Hepatocyte (in vitro differentiated cells): Measurements from ENCODE around the gene COPS4. TPM values are rescaled to one million over a fixed set of nuclear protein-coding genes. Genes with fewer than 3 reads are reported as not detected.
"Not testable (repeated sequence)": the region's sequence is repeated elsewhere in the genome, so short reads cannot be mapped to it uniquely, and the experiment has no call there.

Experiments
- DNase-seq: peaks from one replicate; pipeline ENCODE4 v3.0.0-alpha.2; 2016; ENCODE audit warnings: low spot score
- H2AFZ ChIP-seq: fragments of 200-600 bp; sonication (generic); 2 replicates; pipeline ENCODE4 v1.6.0; 2016; ENCODE audit warnings: antibody characterized with exemption, mild to moderate bottlenecking
- H3K27ac ChIP-seq: fragments of 200-600 bp; sonication (generic); 2 replicates; pipeline ENCODE4 v1.5.1; 2016; ENCODE audit warnings: mild to moderate bottlenecking
- H3K27me3 ChIP-seq: fragments of 200-600 bp; sonication (generic); 2 replicates; pipeline ENCODE4 v1.6.1; 2016
- H3K36me3 ChIP-seq: fragments of 200-600 bp; sonication (generic); replicated peaks from 2 replicates; pipeline ENCODE4 v1.5.1; 2016; ENCODE audit warnings: low read depth; ENCODE audit not compliant: insufficient read depth
- H3K4me1 ChIP-seq: fragments of 200-600 bp; sonication (generic); 2 replicates; pipeline ENCODE4 v1.5.1; 2016; ENCODE audit warnings: mild to moderate bottlenecking, moderate library complexity; ENCODE audit not compliant: insufficient read depth
- H3K4me2 ChIP-seq: fragments of 200-600 bp; sonication (generic); 2 replicates; pipeline ENCODE4 v1.6.0; 2016
- H3K4me3 ChIP-seq: fragments of 200-600 bp; sonication (generic); 2 replicates; pipeline ENCODE4 v1.5.1; 2016; ENCODE audit warnings: mild to moderate bottlenecking
- H3K79me2 ChIP-seq: fragments of 200-600 bp; sonication (generic); 2 replicates; pipeline ENCODE4 v1.6.0; 2017; ENCODE audit warnings: mild to moderate bottlenecking
- H3K9me2 ChIP-seq: fragments of 200-600 bp; sonication (generic); replicated peaks from 2 replicates; pipeline ENCODE4 v1.6.0; 2017; ENCODE audit warnings: mild to moderate bottlenecking; ENCODE audit not compliant: insufficient read depth
- H3K9me3 ChIP-seq: fragments of 200-600 bp; sonication (generic); 2 replicates; pipeline ENCODE4 v1.5.1; 2016; ENCODE audit warnings: low read depth, mild to moderate bottlenecking
- H4K20me1 ChIP-seq: fragments of 200-600 bp; sonication (generic); 2 replicates; pipeline ENCODE4 v1.6.0; 2016; ENCODE audit warnings: mild to moderate bottlenecking; ENCODE audit not compliant: insufficient read depth, poor library complexity, severe bottlenecking
- CTCF ChIP-seq: fragments of 200-600 bp; sonication (generic); IDR thresholded peaks from 2 replicates; pipeline ENCODE4 v1.5.1; 2016; ENCODE audit warnings: antibody characterized with exemption, mild to moderate bottlenecking; ENCODE audit not compliant: poor library complexity
- EZH2 ChIP-seq: fragments of 200-600 bp; sonication (generic); IDR thresholded peaks from 2 replicates; pipeline ENCODE4 v1.6.1; 2016; ENCODE audit warnings: antibody characterized with exemption, mild to moderate bottlenecking, borderline replicate concordance
- EZH2phosphoT487 ChIP-seq: fragments of 200-600 bp; sonication (generic); IDR thresholded peaks from one replicate; pipeline ENCODE4 v1.6.1; 2018; ENCODE audit warnings: antibody characterized with exemption, mild to moderate bottlenecking, low read depth, moderate library complexity; ENCODE audit not compliant: unreplicated experiment, severe bottlenecking
- WGBS: methylation state at CpG from one replicate; pipeline ENCODE4 v1.1.6; 2016; ENCODE audit warnings: low lambda C conversion rate; ENCODE audit errors: missing lambda C conversion rate; 5-methylcytosine and 5-hydroxymethylcytosine counted together
- polyA plus RNA-seq: library from polyadenylated mRNA; unstranded; fragments of >200 nt; fragmentation: Nextera tagmentation; extraction: Ambion mirVana; gene quantifications from 2 replicates; pipeline ENCODE4 v1.2.1, GENCODE V29; 2016
- total RNA-seq: library from RNA; depleted of rRNA; stranded (reverse); fragments of >200 nt; gene quantifications from 2 replicates; pipeline ENCODE4 v1.2.3, GENCODE V29; 2014

COPS4 gene
- total and polyA plus RNA-seq, 2 experiments from 2014 or later: 45.2 to 56.7 TPM

DNA sequence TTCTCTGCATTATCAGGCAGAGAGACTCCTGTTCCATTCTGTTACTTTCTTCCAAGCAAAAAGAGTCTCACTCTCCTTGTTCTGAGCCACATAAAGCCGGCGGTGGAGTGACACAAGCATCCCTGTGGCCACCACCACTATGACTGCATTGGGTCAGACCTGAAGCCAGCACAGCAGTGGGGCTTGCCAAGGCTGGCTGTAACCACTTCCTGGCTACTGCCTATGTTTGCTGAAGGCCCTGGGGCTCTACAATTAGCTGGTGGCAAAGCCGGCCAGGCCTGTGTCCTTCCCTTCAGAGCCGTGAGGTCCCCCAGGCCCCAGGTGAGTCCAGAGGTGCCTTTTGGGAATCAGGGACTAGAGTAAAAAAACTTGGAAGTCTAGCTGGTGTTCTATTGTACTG is 47.8 kb downstream of the COPS4 start:
- no peak for TF ChIP-seq EZH2phosphoT487
- no peak for TF ChIP-seq CTCF
- no peak for TF ChIP-seq EZH2
- no peaks in the 10 kb centered on the region for H3K27me3 ChIP-seq
- no peak overlapping the region for H3K4me3 ChIP-seq
- H3K36me3 ChIP-seq: no peaks in the 10 kb centered on the region
- WGBS: 95% methylated on average over 4 of the region's 4 CpGs
- no peaks in the 10 kb centered on the region for H3K9me3 ChIP-seq
- no peaks in the 10 kb centered on the region for H3K79me2 ChIP-seq
- H2AFZ ChIP-seq: no peak overlapping the region
- no peaks in the 10 kb centered on the region for H3K9me2 ChIP-seq
- no peak for DNase-seq
- H4K20me1 ChIP-seq: no peaks in the 10 kb centered on the region
- H3K4me2 ChIP-seq: no peak overlapping the region
- no peaks in the 10 kb centered on the region for H3K4me1 ChIP-seq
- H3K27ac ChIP-seq: no peak overlapping the region

GRCh38 chr4:83083925-83084475 is 49.0 kb downstream of the COPS4 start:
- Histone ChIP-seq H3K4me1 (no peaks in the 10 kb centered on the region), H3K4me3 (no peak overlapping the region), H3K79me2 (no peaks in the 10 kb centered on the region), H3K9me2 (no peaks in the 10 kb centered on the region), H3K27me3 (no peaks in the 10 kb centered on the region), H3K9me3 (no peaks in the 10 kb centered on the region), H3K4me2 (no peak overlapping the region), H3K27ac (no peak overlapping the region), H2AFZ (no peak overlapping the region), H4K20me1 (no peaks in the 10 kb centered on the region), H3K36me3 (no peaks in the 10 kb centered on the region)
- WGBS: 80% methylated on average over 11 of the region's 11 CpGs
- DNase-seq: no peak
- TF ChIP-seq CTCF (no peak), EZH2phosphoT487 (no peak), EZH2 (no peak)

DNA sequence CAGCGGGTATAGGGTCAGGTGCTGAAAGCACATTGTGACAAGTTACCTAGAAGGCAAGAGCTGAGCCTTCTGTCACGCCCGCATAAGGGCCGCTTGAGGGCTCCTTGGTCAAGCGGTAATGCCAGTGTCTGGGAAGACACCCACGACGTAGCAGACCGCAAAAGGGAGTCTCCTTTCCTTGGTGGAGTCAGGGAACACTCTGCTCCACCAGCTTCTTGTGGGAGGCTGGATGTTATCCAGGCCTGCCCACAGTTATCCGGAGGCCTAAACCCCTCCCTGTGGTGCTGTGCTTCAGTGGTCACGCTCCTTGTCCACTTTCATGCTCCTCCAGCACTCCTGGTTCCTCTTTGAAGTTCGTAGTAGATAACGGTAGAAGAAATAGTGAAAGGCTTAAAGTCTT is 50.0 kb downstream of the COPS4 start:
- not testable (repeated sequence) for H2AFZ ChIP-seq, H3K27ac ChIP-seq, DNase-seq, H3K4me2 ChIP-seq, H3K27me3 ChIP-seq, H3K79me2 ChIP-seq, H3K9me3 ChIP-seq, H3K36me3 ChIP-seq, H4K20me1 ChIP-seq, H3K4me3 ChIP-seq, H3K9me2 ChIP-seq, H3K4me1 ChIP-seq
- WGBS: 84% methylated on average over 12 of the region's 12 CpGs

DNA sequence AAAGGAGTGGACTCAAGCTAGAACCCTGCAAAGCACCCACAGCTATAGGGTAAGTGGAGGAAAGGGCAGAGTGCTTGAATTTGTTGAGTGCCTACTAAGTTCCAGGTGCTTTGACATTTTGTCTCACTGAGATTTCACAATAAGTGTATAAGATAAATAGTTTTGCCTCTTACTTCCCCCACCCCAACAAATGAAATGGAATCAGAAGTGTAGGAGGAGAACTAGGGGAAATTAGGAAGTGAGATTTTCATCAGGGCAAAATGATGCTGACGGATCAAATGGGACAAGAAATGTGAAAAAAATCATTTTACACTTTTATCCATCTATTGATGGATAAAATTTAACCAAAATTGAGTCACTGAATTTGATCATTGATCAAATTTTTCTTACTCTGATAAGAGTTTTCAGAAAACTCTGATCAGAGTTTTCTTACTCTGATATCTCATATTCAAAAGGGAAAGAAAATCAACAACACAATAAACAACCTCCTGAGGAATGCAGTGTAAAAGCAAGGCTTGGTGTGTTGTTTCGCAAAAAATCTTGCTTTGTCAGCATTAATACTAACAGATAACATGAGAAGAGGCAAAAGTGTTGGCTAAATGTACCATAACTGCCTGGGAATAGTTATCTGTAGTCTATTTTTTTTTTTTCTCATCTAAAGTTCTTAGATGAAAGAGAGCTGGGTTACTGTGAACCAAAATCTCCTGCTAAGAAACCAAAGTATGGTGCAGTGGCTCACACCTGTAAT is 54.6 kb downstream of the COPS4 start:
- Histone ChIP-seq H3K36me3 (no peaks in the 10 kb centered on the region), H3K9me2 (no peaks in the 10 kb centered on the region), H3K27ac (no peak overlapping the region), H3K4me2 (no peak overlapping the region), H4K20me1 (no peaks in the 10 kb centered on the region), H3K4me3 (no peak overlapping the region), H3K27me3 (no peaks in the 10 kb centered on the region), H3K79me2 (no peaks in the 10 kb centered on the region), H2AFZ (no peak overlapping the region), H3K9me3 (no peaks in the 10 kb centered on the region), H3K4me1 (no peaks in the 10 kb centered on the region)
- WGBS: 86% methylated on average over 2 of the region's 2 CpGs
- DNase-seq: no peak
- no peak for TF ChIP-seq EZH2
- no peak for TF ChIP-seq EZH2phosphoT487
- TF ChIP-seq CTCF: no peak
